HEK293 (cell line): ENCODE results near the gene RALGAPA2.

Experiments
- CTCF ChIA-PET: fragments of 350-600 bp; formaldehyde crosslinking; extraction: SDS; loops from one replicate; lab custom pipeline; 2021; ENCODE audit warnings: antibody characterized with exemption; lab: Yijun Ruan, JAX
- POLR2A ChIA-PET: fragments of 300-600 bp; formaldehyde crosslinking; extraction: SDS; loops from one replicate; lab custom pipeline; 2020; ENCODE audit warnings: antibody characterized with exemption, inconsistent platforms; lab: Yijun Ruan, JAX
- H3K27ac ChIP-seq: fragments of 200-500 bp; sonication (Bioruptor generic); 2 replicates; pipeline ENCODE4 v1.5.1; 2014; ENCODE audit warnings: low read depth, low read length, control low read depth, inconsistent platforms; ENCODE audit errors: extremely low read depth
- H3K36me3 ChIP-seq, 2 experiments: fragments of 200-500 bp in 1 of 2; sonication (Bioruptor generic) in 1 of 2; 1 replicate in 1 of 2; 2 replicates in 1 of 2; pipeline ENCODE4 v1.5.1; 2014 to 2017; ENCODE audit warnings: inconsistent platforms in 2 of 2, low read length in 2 of 2; ENCODE audit not compliant: control insufficient read depth in 2 of 2, insufficient read depth in 1 of 2
- H3K4me1 ChIP-seq: fragments of 200-500 bp; sonication (Bioruptor generic); 2 replicates; pipeline ENCODE4 v1.5.1; 2014; ENCODE audit warnings: mild to moderate bottlenecking, low read length, inconsistent platforms; ENCODE audit not compliant: control insufficient read depth, insufficient read depth
- H3K4me3 ChIP-seq: 2 replicates; pipeline ENCODE4 v1.5.1; 2011; ENCODE audit warnings: low read depth, mild to moderate bottlenecking, control low read depth, low read length, moderate library complexity
- H3K9me3 ChIP-seq: fragments of 200-500 bp; sonication (Bioruptor generic); 2 replicates; pipeline ENCODE4 v1.5.1; 2014; ENCODE audit warnings: low read depth, low read length, inconsistent platforms; ENCODE audit not compliant: control insufficient read depth, insufficient read depth
- BCL11A ChIP-seq: fragments of 450-650 bp; formaldehyde crosslinking; IDR thresholded peaks from 2 replicates; pipeline ENCODE4 v1.5.1; 2016; ENCODE audit warnings: low read depth, missing biosample characterization, missing genetic modification characterization
- HOXC10 ChIP-seq: sonication (generic); formaldehyde crosslinking; IDR thresholded peaks from 2 replicates; pipeline ENCODE4 v1.8.1; 2023; ENCODE audit warnings: mild to moderate bottlenecking, missing genetic modification reagents
- MEIS1 ChIP-seq: sonication (generic); formaldehyde crosslinking; IDR thresholded peaks from 2 replicates; pipeline ENCODE4 v1.8.1; 2022; ENCODE audit warnings: missing genetic modification reagents, mild to moderate bottlenecking, borderline replicate concordance
- REPIN1 ChIP-seq: fragments of 450-650 bp; formaldehyde crosslinking; IDR thresholded peaks from 2 replicates; pipeline ENCODE4 v1.5.1; 2017; ENCODE audit warnings: missing biosample characterization, missing genetic modification characterization, low read depth
- SCRT1 ChIP-seq: fragments of 450-650 bp; formaldehyde crosslinking; IDR thresholded peaks from 2 replicates; pipeline ENCODE4 v1.5.1; 2016; ENCODE audit warnings: missing biosample characterization, missing genetic modification characterization, borderline replicate concordance
- SETDB1 ChIP-seq: IDR thresholded peaks from one replicate; pipeline ENCODE4 v1.6.1; 2017; ENCODE audit warnings: mild to moderate bottlenecking, low read length, moderate library complexity, mixed read lengths; ENCODE audit not compliant: insufficient read length
- ZBTB7A ChIP-seq: fragments of 450-650 bp; formaldehyde crosslinking; IDR thresholded peaks from 2 replicates; pipeline ENCODE4 v1.5.1; 2016; ENCODE audit warnings: low read depth, missing biosample characterization, missing genetic modification characterization
- ZEB2 ChIP-seq: fragments of 450-650 bp; formaldehyde crosslinking; IDR thresholded peaks from 2 replicates; pipeline ENCODE4 v1.5.1; 2016; ENCODE audit warnings: missing biosample characterization, missing genetic modification characterization
- ZNF155 ChIP-seq: fragments of 450-650 bp; formaldehyde crosslinking; IDR thresholded peaks from 2 replicates; pipeline ENCODE4 v1.5.1; 2016; ENCODE audit warnings: missing biosample characterization, missing genetic modification characterization
- ZNF175 ChIP-seq: fragments of 450-650 bp; formaldehyde crosslinking; IDR thresholded peaks from 2 replicates; pipeline ENCODE4 v1.5.1; 2016; ENCODE audit warnings: missing biosample characterization, missing genetic modification characterization
- ZNF211 ChIP-seq: fragments of 450-650 bp; formaldehyde crosslinking; IDR thresholded peaks from 2 replicates; pipeline ENCODE4 v1.5.1; 2016; ENCODE audit warnings: low read depth, missing biosample characterization, missing genetic modification characterization
- ZNF223 ChIP-seq: fragments of 450-650 bp; formaldehyde crosslinking; IDR thresholded peaks from 2 replicates; pipeline ENCODE4 v1.5.1; 2016; ENCODE audit warnings: missing biosample characterization, missing genetic modification characterization
- ZNF394 ChIP-seq: fragments of 450-650 bp; formaldehyde crosslinking; IDR thresholded peaks from 2 replicates; pipeline ENCODE4 v1.5.1; 2016; ENCODE audit warnings: missing biosample characterization, missing genetic modification characterization, mild to moderate bottlenecking, moderate library complexity, borderline replicate concordance
- ZNF610 ChIP-seq: fragments of 450-650 bp; formaldehyde crosslinking; IDR thresholded peaks from 2 replicates; pipeline ENCODE4 v1.5.1; 2016; ENCODE audit warnings: missing biosample characterization, missing genetic modification characterization, borderline replicate concordance
- TF ChIP-seq, protein P1 (sequence below): fragments of 450-650 bp; formaldehyde crosslinking; IDR thresholded peaks from 2 replicates; pipeline ENCODE4 v1.5.1; 2017; ENCODE audit warnings: missing biosample characterization, missing genetic modification characterization
- TF ChIP-seq, protein P2 (sequence below): fragments of 450-650 bp; formaldehyde crosslinking; IDR thresholded peaks from 2 replicates; pipeline ENCODE4 v1.5.1; 2016; ENCODE audit warnings: missing biosample characterization, missing genetic modification characterization
- TF ChIP-seq, protein P3 (sequence below): fragments of 450-650 bp; formaldehyde crosslinking; IDR thresholded peaks from 2 replicates; pipeline ENCODE4 v1.5.1; 2016; ENCODE audit warnings: missing biosample characterization, missing genetic modification characterization
- TF ChIP-seq, protein P4 (sequence below): fragments of 450-650 bp; formaldehyde crosslinking; IDR thresholded peaks from 2 replicates; pipeline ENCODE4 v1.5.1; 2016; ENCODE audit warnings: missing biosample characterization, missing genetic modification characterization
- TF ChIP-seq, protein P5 (sequence below): fragments of 450-650 bp; formaldehyde crosslinking; IDR thresholded peaks from 2 replicates; pipeline ENCODE4 v1.5.1; 2016; ENCODE audit warnings: missing biosample characterization, missing genetic modification characterization, borderline replicate concordance
- TF ChIP-seq, protein P6 (sequence below): fragments of 450-650 bp; formaldehyde crosslinking; IDR thresholded peaks from 2 replicates; pipeline ENCODE4 v1.5.1; 2016; ENCODE audit warnings: missing biosample characterization, missing genetic modification characterization

The RALGAPA2 gene

GRCh38 chr20:20663841-20664240 is 48.6 kb downstream of the RALGAPA2 start:
- peaks cover 3% of the 10 kb centered on the region; the same call in 1 of the 2 replicates for H3K4me1 ChIP-seq
- CTCF ChIA-PET: interaction anchor here (0.7 to 1.5 kb wide), 2 partner anchors 161 to 215 kb away, joined by 4 to 5 read pairs; no protein-coding TSS in a partner anchor
- no peak overlapping the region for H3K27ac ChIP-seq
- POLR2A ChIA-PET: no interaction called here
- no peak overlapping the region for H3K4me3 ChIP-seq
- no peaks in the 10 kb centered on the region for H3K36me3 ChIP-seq
- H3K9me3 ChIP-seq: no peaks in the 10 kb centered on the region
- TF ChIP-seq ZNF211 (no peak), SETDB1 (no peak), ZNF223 (no peak), ZBTB7A (no peak), ZNF394 (tag by site-specific recombination) (no peak), ZNF155 (tag by site-specific recombination) (no peak), SCRT1 (tag by site-specific recombination) (no peak), ZEB2 (no peak), ZNF175 (tag by site-specific recombination) (no peak)
- TF ChIP-seq, protein P1, sequence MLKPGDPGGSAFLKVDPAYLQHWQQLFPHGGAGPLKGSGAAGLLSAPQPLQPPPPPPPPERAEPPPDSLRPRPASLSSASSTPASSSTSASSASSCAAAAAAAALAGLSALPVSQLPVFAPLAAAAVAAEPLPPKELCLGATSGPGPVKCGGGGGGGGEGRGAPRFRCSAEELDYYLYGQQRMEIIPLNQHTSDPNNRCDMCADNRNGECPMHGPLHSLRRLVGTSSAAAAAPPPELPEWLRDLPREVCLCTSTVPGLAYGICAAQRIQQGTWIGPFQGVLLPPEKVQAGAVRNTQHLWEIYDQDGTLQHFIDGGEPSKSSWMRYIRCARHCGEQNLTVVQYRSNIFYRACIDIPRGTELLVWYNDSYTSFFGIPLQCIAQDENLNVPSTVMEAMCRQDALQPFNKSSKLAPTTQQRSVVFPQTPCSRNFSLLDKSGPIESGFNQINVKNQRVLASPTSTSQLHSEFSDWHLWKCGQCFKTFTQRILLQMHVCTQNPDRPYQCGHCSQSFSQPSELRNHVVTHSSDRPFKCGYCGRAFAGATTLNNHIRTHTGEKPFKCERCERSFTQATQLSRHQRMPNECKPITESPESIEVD (tag by site-specific recombination): no peak
- TF ChIP-seq, protein P2, sequence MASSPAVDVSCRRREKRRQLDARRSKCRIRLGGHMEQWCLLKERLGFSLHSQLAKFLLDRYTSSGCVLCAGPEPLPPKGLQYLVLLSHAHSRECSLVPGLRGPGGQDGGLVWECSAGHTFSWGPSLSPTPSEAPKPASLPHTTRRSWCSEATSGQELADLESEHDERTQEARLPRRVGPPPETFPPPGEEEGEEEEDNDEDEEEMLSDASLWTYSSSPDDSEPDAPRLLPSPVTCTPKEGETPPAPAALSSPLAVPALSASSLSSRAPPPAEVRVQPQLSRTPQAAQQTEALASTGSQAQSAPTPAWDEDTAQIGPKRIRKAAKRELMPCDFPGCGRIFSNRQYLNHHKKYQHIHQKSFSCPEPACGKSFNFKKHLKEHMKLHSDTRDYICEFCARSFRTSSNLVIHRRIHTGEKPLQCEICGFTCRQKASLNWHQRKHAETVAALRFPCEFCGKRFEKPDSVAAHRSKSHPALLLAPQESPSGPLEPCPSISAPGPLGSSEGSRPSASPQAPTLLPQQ: no peak
- TF ChIP-seq, protein P3, sequence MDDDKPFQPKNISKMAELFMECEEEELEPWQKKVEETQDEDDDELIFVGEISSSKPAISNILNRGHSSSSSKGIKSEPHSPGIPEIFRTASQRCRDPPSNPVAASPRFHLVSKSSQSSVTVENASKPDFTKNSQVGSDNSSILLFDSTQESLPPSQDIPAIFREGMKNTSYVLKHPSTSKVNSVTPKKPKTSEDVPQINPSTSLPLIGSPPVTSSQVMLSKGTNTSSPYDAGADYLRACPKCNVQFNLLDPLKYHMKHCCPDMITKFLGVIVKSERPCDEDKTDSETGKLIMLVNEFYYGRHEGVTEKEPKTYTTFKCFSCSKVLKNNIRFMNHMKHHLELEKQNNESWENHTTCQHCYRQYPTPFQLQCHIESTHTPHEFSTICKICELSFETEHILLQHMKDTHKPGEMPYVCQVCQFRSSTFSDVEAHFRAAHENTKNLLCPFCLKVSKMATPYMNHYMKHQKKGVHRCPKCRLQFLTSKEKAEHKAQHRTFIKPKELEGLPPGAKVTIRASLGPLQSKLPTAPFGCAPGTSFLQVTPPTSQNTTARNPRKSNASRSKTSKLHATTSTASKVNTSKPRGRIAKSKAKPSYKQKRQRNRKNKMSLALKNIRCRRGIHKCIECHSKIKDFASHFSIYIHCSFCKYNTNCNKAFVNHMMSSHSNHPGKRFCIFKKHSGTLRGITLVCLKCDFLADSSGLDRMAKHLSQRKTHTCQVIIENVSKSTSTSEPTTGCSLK (tag by site-specific recombination): no peak
- TF ChIP-seq, protein P4, sequence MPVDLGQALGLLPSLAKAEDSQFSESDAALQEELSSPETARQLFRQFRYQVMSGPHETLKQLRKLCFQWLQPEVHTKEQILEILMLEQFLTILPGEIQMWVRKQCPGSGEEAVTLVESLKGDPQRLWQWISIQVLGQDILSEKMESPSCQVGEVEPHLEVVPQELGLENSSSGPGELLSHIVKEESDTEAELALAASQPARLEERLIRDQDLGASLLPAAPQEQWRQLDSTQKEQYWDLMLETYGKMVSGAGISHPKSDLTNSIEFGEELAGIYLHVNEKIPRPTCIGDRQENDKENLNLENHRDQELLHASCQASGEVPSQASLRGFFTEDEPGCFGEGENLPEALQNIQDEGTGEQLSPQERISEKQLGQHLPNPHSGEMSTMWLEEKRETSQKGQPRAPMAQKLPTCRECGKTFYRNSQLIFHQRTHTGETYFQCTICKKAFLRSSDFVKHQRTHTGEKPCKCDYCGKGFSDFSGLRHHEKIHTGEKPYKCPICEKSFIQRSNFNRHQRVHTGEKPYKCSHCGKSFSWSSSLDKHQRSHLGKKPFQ: no peak
- TF ChIP-seq, protein P5, sequence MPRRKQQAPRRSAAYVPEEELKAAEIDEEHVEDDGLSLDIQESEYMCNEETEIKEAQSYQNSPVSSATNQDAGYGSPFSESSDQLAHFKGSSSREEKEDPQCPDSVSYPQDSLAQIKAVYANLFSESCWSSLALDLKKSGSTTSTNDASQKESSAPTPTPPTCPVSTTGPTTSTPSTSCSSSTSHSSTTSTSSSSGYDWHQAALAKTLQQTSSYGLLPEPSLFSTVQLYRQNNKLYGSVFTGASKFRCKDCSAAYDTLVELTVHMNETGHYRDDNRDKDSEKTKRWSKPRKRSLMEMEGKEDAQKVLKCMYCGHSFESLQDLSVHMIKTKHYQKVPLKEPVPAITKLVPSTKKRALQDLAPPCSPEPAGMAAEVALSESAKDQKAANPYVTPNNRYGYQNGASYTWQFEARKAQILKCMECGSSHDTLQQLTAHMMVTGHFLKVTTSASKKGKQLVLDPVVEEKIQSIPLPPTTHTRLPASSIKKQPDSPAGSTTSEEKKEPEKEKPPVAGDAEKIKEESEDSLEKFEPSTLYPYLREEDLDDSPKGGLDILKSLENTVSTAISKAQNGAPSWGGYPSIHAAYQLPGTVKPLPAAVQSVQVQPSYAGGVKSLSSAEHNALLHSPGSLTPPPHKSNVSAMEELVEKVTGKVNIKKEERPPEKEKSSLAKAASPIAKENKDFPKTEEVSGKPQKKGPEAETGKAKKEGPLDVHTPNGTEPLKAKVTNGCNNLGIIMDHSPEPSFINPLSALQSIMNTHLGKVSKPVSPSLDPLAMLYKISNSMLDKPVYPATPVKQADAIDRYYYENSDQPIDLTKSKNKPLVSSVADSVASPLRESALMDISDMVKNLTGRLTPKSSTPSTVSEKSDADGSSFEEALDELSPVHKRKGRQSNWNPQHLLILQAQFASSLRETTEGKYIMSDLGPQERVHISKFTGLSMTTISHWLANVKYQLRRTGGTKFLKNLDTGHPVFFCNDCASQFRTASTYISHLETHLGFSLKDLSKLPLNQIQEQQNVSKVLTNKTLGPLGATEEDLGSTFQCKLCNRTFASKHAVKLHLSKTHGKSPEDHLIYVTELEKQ (tag by site-specific recombination): no peak

GRCh38 chr20:20658871-20659431 is 53.5 kb downstream of the RALGAPA2 start:
- Histone ChIP-seq H3K36me3 (no peaks in the 10 kb centered on the region), H3K27ac (no peak overlapping the region), H3K9me3 (no peaks in the 10 kb centered on the region), H3K4me1 (no peaks in the 10 kb centered on the region), H3K4me3 (no peak overlapping the region)
- CTCF ChIA-PET: interaction anchor here (0.7 to 1.5 kb wide), 3 partner anchors 11 to 166 kb away, joined by 3 to 5 read pairs (median 4); no protein-coding TSS in a partner anchor
- POLR2A ChIA-PET: no interaction called here
- TF ChIP-seq BCL11A (tag by site-specific recombination) (no peak), MEIS1 (CRISPR knock-in tag) (no peak), REPIN1 (tag by site-specific recombination) (no peak), ZEB2 (no peak), ZNF610 (tag by site-specific recombination) (no peak), HOXC10 (no peak)
- TF ChIP-seq, protein P4: no peak
- TF ChIP-seq, protein P6, sequence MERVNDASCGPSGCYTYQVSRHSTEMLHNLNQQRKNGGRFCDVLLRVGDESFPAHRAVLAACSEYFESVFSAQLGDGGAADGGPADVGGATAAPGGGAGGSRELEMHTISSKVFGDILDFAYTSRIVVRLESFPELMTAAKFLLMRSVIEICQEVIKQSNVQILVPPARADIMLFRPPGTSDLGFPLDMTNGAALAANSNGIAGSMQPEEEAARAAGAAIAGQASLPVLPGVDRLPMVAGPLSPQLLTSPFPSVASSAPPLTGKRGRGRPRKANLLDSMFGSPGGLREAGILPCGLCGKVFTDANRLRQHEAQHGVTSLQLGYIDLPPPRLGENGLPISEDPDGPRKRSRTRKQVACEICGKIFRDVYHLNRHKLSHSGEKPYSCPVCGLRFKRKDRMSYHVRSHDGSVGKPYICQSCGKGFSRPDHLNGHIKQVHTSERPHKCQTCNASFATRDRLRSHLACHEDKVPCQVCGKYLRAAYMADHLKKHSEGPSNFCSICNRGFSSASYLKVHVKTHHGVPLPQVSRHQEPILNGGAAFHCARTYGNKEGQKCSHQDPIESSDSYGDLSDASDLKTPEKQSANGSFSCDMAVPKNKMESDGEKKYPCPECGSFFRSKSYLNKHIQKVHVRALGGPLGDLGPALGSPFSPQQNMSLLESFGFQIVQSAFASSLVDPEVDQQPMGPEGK (tag by site-specific recombination): no peak
